HEK293T (cell line): ENCODE measurements around the gene PITPNC1.

Source experiments
- CTCF ChIA-PET: fragments of 350-600 bp; formaldehyde crosslinking; extraction: SDS; loops from one replicate; lab custom pipeline; 2021; ENCODE audit warnings: antibody characterized with exemption, inconsistent platforms; lab: Yijun Ruan, JAX
- POLR2A ChIA-PET: fragments of 350-600 bp; formaldehyde crosslinking; extraction: SDS; loops from one replicate; lab custom pipeline; 2020; ENCODE audit warnings: antibody characterized with exemption, inconsistent platforms; lab: Yijun Ruan, JAX
- DNase-seq: peaks from one replicate; pipeline ENCODE4 v3.0.0; 2012; ENCODE audit warnings: mixed read lengths; ENCODE audit errors: extremely low spot score
- ARNT ChIP-seq: fragments of 450-650 bp; IDR thresholded peaks from 2 replicates; pipeline ENCODE4 v1.6.1; 2017; ENCODE audit warnings: mild to moderate bottlenecking
- BHLHE40 ChIP-seq: fragments of 450-650 bp; IDR thresholded peaks from 2 replicates; pipeline ENCODE4 v1.6.1; 2016; ENCODE audit warnings: mild to moderate bottlenecking, moderate library complexity, borderline replicate concordance
- CTBP1 ChIP-seq: fragments of 450-650 bp; IDR thresholded peaks from 2 replicates; pipeline ENCODE4 v1.6.1; 2016; ENCODE audit warnings: borderline replicate concordance
- ELF4 ChIP-seq: fragments of 450-650 bp; IDR thresholded peaks from 2 replicates; pipeline ENCODE4 v1.6.1; 2017; ENCODE audit warnings: antibody characterized with exemption
- FOXA1 ChIP-seq: fragments of 450-650 bp; IDR thresholded peaks from 2 replicates; pipeline ENCODE4 v1.6.1; 2016; ENCODE audit warnings: mild to moderate bottlenecking
- FOXK2 ChIP-seq: fragments of 450-650 bp; IDR thresholded peaks from 2 replicates; pipeline ENCODE4 v1.6.1; 2016; ENCODE audit warnings: mild to moderate bottlenecking
- FOXM1 ChIP-seq: fragments of 450-650 bp; IDR thresholded peaks from 2 replicates; pipeline ENCODE4 v1.6.1; 2017; ENCODE audit warnings: mild to moderate bottlenecking, borderline replicate concordance
- HDGF ChIP-seq: fragments of 450-650 bp; IDR thresholded peaks from 2 replicates; pipeline ENCODE4 v1.6.1; 2017; ENCODE audit warnings: antibody characterized with exemption, borderline replicate concordance
- L3MBTL2 ChIP-seq: fragments of 450-650 bp; conservative IDR thresholded peaks from 2 replicates; pipeline ENCODE4 v1.6.1; 2016; ENCODE audit warnings: mild to moderate bottlenecking
- LEF1 ChIP-seq: fragments of 450-650 bp; IDR thresholded peaks from 2 replicates; pipeline ENCODE4 v1.6.1; 2017; ENCODE audit warnings: mild to moderate bottlenecking, borderline replicate concordance
- NFRKB ChIP-seq: fragments of 450-650 bp; IDR thresholded peaks from 2 replicates; pipeline ENCODE4 v1.6.1; 2016; ENCODE audit warnings: mild to moderate bottlenecking, moderate library complexity
- SP1 ChIP-seq: fragments of 450-650 bp; IDR thresholded peaks from 2 replicates; pipeline ENCODE4 v1.6.1; 2017
- SUZ12 ChIP-seq: fragments of 450-650 bp; IDR thresholded peaks from 2 replicates; pipeline ENCODE4 v1.6.1; 2016; ENCODE audit warnings: mild to moderate bottlenecking
- TARDBP ChIP-seq: fragments of 450-650 bp; IDR thresholded peaks from 2 replicates; pipeline ENCODE4 v1.6.1; 2016
- ZNF384 ChIP-seq: fragments of 450-650 bp; IDR thresholded peaks from 2 replicates; pipeline ENCODE4 v1.6.1; 2016
- TF ChIP-seq, protein P1 (sequence below): fragments of 450-650 bp; IDR thresholded peaks from 2 replicates; pipeline ENCODE4 v1.6.1; 2016

PITPNC1 gene

DNA sequence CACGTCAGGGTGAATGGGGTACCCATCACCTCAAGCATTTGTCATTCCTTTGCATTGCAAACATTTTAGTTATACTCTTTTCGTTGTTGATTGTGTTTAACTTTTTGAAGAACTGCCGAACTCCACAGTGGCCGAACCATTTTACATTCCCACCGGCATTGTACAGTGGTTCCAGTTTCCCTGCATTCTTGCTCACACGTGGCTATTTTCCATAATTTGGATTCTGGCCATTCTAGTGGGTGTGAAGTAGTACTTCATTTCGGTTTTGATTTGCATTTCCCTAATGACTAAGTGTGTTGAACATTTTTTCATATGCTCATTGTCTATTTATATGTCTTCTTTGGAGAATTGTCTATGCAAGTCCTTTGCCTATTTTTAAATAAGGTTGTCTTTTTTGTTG, 353.6 kb downstream of the PITPNC1 start:
- TF ChIP-seq SP1 (no peak), FOXA1 (no peak), CTBP1 (no peak), BHLHE40 (no peak), L3MBTL2 (no peak), FOXK2 (no peak), SUZ12 (no peak), ARNT (no peak), HDGF (no peak), TARDBP (no peak)
- TF ChIP-seq, protein P1, sequence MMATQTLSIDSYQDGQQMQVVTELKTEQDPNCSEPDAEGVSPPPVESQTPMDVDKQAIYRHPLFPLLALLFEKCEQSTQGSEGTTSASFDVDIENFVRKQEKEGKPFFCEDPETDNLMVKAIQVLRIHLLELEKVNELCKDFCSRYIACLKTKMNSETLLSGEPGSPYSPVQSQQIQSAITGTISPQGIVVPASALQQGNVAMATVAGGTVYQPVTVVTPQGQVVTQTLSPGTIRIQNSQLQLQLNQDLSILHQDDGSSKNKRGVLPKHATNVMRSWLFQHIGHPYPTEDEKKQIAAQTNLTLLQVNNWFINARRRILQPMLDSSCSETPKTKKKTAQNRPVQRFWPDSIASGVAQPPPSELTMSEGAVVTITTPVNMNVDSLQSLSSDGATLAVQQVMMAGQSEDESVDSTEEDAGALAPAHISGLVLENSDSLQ = no peak
- ChIA-PET CTCF (no interaction called here), POLR2A (no interaction called here)
- DNase-seq = no peak

DNA sequence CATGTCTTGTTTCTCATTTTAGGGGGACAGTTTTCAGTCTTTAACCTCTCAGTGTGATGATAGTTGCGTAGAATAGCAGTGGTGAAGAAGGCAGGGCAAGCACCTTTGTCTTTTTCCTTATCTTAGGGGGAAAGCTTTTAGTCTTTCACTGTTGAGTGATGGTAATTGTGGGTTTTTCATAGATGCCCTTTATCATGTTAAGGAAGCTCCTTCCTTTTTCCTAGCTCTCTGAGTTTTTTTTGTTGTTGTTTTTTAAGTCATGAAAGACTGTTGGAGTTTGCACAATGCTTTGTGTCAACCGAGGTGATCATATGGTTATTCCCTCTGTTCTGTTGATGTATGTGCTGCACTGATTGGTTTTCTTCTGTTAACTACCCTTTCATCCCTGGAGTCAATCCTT, 356.4 kb downstream of the PITPNC1 start:
- no peak for TF ChIP-seq SP1
- TF ChIP-seq, protein P1 = no peak
- TF ChIP-seq TARDBP = no peak
- no peak for TF ChIP-seq ZNF384
- TF ChIP-seq BHLHE40 = no peak
- TF ChIP-seq NFRKB = no peak
- no peak for TF ChIP-seq HDGF
- TF ChIP-seq FOXM1 = no peak
- no peak for TF ChIP-seq LEF1
- no peak for TF ChIP-seq ELF4
- CTCF ChIA-PET = no interaction called here
- POLR2A ChIA-PET = no interaction called here
- DNase-seq = no peak

DNA sequence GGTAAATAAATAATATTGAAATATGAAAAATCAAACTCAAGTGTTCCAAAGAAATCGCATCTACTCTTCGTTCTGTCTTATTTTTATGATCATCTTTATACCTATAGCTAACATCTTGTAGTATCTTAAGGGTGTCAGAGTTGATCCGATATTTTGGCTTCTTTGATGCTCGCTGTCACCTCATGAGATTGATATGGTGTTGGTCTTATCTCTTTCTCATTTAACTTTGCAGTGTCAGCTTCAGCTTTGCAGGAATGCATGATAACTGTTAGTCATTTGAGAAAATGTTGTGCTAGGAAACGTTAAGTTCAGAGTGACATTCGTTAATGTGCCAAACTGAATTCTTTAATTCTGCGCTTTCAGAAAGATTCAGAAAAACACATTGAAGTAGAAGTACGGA, 360.1 kb downstream of the PITPNC1 start:
- no peak for TF ChIP-seq ARNT
- ChIA-PET POLR2A (no interaction called here), CTCF (no interaction called here)
- no peak for DNase-seq

DNA sequence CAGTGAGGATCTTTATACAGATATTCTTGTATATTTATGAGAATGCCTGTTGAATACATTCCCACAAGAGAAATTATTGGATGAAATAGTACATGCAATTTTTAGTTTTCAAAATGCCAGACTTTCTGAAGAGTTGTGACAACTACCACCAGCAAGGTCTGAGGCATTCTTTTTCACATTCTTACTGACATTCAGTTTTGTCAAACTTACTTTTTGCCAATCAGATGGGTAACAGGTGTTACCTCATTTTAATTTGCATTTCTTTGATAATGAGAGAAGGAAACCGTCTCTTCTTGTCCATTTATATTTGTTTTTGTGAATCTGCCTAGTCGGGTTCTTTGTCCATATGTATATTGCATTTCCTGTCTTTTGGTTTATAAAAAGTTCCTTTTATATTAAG, 364.9 kb downstream of the PITPNC1 start:
- no peak for TF ChIP-seq ZNF384
- TF ChIP-seq SUZ12 = no peak
- CTCF ChIA-PET = no interaction called here
- POLR2A ChIA-PET = no interaction called here
- DNase-seq = no peak
